GM10847 (cell line): ENCODE data around the gene OTOG.

Experiments
- POLR2A ChIP-seq: IDR thresholded peaks from 2 replicates; pipeline ENCODE4 v1.6.1; 2011; ENCODE audit not compliant: insufficient read length; ENCODE audit errors: extremely low read depth

The OTOG gene

GRCh38 chr11:17528906-17529843, 17.9 kb upstream of the OTOG start:
- no peak for TF ChIP-seq POLR2A

- TF ChIP-seq POLR2A, result no peak
These were observed 17.2 kb upstream of the OTOG start for GRCh38 chr11:17529844-17530185.

DNA sequence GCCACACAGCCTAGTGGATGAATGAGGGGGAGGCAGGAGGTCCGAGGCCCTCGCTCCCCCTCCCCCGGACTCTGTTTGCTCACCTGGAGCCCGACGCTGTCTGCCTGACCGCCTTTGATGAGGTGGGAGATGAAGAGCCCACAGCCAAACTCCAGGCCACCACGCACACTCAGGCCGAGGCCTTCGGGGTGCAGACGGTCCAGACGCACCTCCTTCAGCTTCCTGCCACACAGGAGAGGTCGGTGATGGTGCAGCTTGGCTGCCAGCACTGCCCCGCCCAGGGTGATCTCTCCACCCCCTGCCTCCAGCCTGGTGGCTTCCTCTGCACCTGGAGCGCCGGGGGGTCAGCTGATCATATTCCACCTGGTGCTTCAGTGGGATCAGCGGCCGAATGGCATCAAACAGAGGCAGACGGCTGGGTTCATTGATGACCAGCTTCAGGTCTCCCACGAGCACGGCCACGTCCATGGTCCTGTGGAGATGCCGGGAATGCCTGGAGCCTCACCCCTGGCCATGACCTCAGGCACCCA, 15.9 kb upstream of the OTOG start:
- no peak for TF ChIP-seq POLR2A

GRCh38 chr11:17531636-17532113, 15.4 kb upstream of the OTOG start:
- TF ChIP-seq POLR2A, result no peak

DNA sequence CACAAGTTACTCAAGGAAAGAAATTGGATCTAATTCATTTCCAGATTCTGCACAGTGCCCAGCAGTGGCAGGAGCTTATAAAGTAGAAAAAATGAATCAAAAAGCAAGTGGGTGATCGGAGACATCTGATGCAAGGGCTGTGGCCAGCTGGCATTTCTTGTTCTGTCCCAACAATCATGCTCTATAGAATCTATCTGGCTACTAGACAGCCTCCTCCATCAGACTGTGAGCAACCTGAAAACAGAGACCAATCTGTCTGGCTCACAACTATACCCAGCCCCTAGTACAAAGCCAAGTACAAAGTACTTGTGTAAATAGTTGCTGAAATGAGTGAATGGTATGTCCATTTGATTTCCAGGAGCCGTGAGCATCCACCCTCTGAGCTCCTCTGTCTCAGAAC, 14.3 kb upstream of the OTOG start:
- no peak for TF ChIP-seq POLR2A

GRCh38 chr11:17533341-17533740, 13.7 kb upstream of the OTOG start:
- no peak for TF ChIP-seq POLR2A

DNA sequence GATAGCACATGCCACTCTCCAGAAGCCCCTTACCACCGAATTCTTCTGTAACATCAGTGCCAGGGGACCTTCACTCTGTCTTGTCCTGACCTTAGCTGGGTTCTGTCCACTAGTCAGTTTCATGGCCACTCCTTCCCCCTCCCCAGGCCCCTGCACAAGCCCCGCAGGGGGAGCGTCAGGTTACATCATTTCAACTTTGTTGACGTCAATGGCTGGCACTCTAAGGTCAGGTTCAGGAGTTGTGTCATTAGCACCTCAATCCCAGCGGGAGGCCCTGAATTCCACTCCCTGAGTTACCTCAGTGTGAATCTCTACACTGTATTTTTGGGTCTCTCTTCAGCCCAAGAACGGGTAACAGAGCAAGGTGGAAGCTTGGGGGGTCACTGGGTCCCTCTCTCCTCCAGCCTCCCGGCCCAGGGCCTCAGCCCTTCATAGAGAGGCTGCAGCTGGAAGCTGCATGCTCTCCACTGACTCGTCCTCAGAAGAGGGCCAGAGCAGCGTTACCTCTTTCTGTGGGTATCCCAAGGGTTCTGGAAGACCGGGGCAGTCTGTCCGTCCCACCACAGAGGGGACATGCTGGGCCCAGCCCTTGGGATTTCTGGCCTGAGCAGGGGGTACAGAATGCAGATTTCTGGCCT, 13.2 kb upstream of the OTOG start:
- TF ChIP-seq POLR2A, result no peak

- no peak for TF ChIP-seq POLR2A
These were observed 11.6 kb upstream of the OTOG start for GRCh38 chr11:17535488-17535887.

DNA sequence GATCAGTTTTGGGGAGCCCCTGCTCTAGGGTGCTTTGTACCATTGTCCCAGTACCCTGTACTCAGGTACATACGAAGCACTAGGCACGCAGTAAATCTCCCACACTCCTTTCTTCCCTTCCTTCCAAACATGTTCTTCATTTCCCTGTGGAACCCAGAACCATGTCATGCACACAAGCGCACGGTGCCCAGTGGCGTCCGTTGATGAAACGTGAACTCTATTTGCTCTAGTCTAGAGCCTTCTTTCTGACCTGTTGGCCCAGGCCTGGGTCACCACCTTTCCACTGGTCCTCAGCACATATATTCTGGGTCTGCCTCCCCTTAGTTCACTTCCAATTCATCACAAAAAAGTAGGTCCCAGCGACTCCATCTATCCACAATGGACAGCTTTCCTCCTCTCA, 9.8 kb upstream of the OTOG start:
- TF ChIP-seq POLR2A, result no peak

- no peak for TF ChIP-seq POLR2A
These were observed 9.0 kb upstream of the OTOG start for GRCh38 chr11:17538054-17538453.

- TF ChIP-seq POLR2A, result no peak
These were observed 8.3 kb upstream of the OTOG start for GRCh38 chr11:17538731-17539130.

- no peak for TF ChIP-seq POLR2A
These were observed 6.3 kb upstream of the OTOG start for GRCh38 chr11:17540807-17541206.

DNA sequence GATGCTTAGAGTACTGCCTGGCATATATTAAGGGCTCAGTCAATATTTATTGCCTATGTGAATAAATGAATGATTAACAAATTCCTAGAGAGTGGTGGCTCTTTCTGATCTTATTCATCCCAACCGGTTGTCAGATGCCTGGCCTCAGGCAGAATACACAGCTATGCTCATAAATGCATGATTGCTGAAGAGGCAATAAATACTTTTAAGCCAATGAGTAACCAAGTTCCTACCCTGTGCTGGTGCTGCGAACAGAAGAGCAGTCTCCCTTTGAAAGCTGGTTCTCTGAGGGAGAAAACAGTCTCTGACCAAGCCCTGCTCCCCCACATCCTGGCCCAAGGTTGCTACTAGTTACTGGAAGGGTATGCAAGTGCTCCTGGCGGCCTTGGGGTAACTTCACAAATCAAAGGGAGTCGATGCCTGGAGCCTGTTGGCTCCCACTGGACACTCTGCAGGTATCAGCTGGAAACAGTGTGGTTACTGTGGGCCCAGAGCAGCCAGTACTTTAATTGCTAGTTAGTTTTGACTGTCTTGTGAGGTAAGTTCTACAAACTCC, 5.7 kb upstream of the OTOG start:
- TF ChIP-seq POLR2A, result no peak

DNA sequence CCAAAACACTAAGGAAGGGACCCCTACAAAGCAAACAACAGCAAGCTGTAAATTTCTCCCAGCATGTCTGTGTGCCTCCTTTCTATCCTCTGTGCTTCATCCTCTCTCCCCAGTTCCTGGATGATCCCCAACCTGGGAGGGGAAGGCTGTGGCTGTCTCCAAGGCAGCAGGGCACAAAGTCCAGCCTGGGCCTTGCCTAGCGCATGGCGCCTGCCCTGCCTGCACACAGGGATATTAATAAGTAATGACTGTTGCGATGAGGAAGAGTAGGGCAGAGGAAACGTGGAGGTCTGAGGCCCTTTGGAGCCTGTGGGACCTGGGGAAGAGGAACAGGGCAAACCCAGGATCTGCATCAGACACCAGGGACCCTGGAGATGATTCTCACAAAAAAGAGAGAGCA, 4.8 kb upstream of the OTOG start:
- TF ChIP-seq POLR2A, result no peak

DNA sequence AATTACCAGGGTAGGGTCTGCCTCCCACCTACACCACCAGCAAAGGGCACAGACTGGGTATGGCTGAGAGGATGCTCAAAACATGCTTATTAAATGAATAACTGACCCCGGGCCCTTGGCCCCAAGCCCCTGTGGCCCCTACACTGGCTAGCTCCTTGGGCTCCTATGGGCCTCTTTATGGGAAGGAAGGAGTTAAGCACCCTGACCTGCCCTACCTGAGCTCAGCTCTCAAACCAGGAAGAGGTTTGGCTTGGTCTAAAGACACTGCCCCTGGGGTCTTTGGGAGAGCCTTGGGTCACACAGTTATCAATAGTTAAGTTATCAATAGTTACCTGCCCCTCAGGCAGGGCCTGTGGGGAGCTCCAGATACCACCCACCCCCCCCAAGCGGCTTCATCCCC, 4.0 kb upstream of the OTOG start:
- TF ChIP-seq POLR2A, result no peak
